ENCODE measurements around the gene DNAH17. TPM values are rescaled to one million over a fixed set of nuclear protein-coding genes. Genes with fewer than 3 reads are reported as not detected.

DNAH17 gene
- total RNA-seq, 2 experiments from 2014 or later = 0.41 to 0.45 TPM

- CTCF ChIA-PET = no interaction called here
- no peaks in the 10 kb centered on the region for H3K36me3 Mint-ChIP-seq (ENCODE audit: low read depth)
- peaks cover 15% of the 10 kb centered on the region for H3K4me1 Mint-ChIP-seq (ENCODE audit: low read depth)
These were observed 44.1 kb downstream of the DNAH17 start for GRCh38 chr17:78532922-78533640.

GRCh38 chr17:78532311-78532710 is 44.9 kb downstream of the DNAH17 start:
- Mint-ChIP-seq H3K27me3 (no peaks in the 10 kb centered on the region), H3K27ac (no peak overlapping the region), H3K4me3 (no peak overlapping the region), H3K36me3 (ENCODE audit: low read depth) (no peaks in the 10 kb centered on the region), H3K9me3 (no peaks in the 10 kb centered on the region), H3K4me1 (ENCODE audit: low read depth) (peaks cover 15% of the 10 kb centered on the region)
- DNase-seq = no peak
- TF ChIP-seq CTCF (IDR thresholded peaks at IDR 0.05) = no peak
- ATAC-seq = no peak
- POLR2A ChIA-PET = no interaction called here
- CTCF ChIA-PET = no interaction called here
- intact Hi-C loops (cut with micrococcal nuclease) = no loop called here

More at GRCh38 chr17:78532922-78533640, 44.1 kb downstream of the DNAH17 start:
- Mint-ChIP-seq H3K27me3 (no peaks in the 10 kb centered on the region), H3K27ac (no peak overlapping the region), H3K9me3 (no peaks in the 10 kb centered on the region), H3K4me3 (no peak overlapping the region)
- POLR2A ChIA-PET = no interaction called here
- peak; percentile 49 for ATAC-seq
- no peak for TF ChIP-seq CTCF (IDR thresholded peaks at IDR 0.05)
- DNase-seq = peak; percentile 38
- intact Hi-C loops (cut with micrococcal nuclease) = no loop called here

- ChIA-PET CTCF (interaction anchor here (1.1 to 1.2 kb wide), 2 partner anchors 15 to 86 kb away, joined by 3 read pairs; no protein-coding TSS in a partner anchor), POLR2A (no interaction called here)
- TF ChIP-seq CTCF (IDR thresholded peaks at IDR 0.05) = no peak
These were observed 46.5 kb downstream of the DNAH17 start for GRCh38 chr17:78530675-78531074.

GRCh38 chr17:78529871-78530670 is 47.1 kb downstream of the DNAH17 start:
- no peak overlapping the region for H3K27ac Mint-ChIP-seq
- no peak for ATAC-seq
- ChIA-PET CTCF (interaction anchor here (1.1 to 1.2 kb wide), 2 partner anchors 15 to 85 kb away, joined by 3 read pairs; no protein-coding TSS in a partner anchor), POLR2A (interaction anchor here (0.9 kb wide), 1 partner anchor 46 kb away, joined by 3 read pairs; no protein-coding TSS in a partner anchor)
- no peaks in the 10 kb centered on the region for H3K9me3 Mint-ChIP-seq
- H3K4me3 Mint-ChIP-seq = no peak overlapping the region
- intact Hi-C loops (cut with micrococcal nuclease) = loop anchor here (10.0 kb wide), 1 partner anchor 1325 kb away; no protein-coding TSS in a partner anchor
- no peak for DNase-seq
- H3K36me3 Mint-ChIP-seq (ENCODE audit: low read depth) = no peaks in the 10 kb centered on the region
- peaks cover 6% of the 10 kb centered on the region for H3K4me1 Mint-ChIP-seq (ENCODE audit: low read depth)
- H3K27me3 Mint-ChIP-seq = no peaks in the 10 kb centered on the region
- no peak for TF ChIP-seq CTCF (IDR thresholded peaks at IDR 0.05)

More at GRCh38 chr17:78530675-78531074, 46.5 kb downstream of the DNAH17 start:
- Mint-ChIP-seq H3K27ac (no peak overlapping the region), H3K9me3 (no peaks in the 10 kb centered on the region), H3K27me3 (no peaks in the 10 kb centered on the region), H3K36me3 (ENCODE audit: low read depth) (no peaks in the 10 kb centered on the region), H3K4me3 (no peak overlapping the region), H3K4me1 (ENCODE audit: low read depth) (peaks cover 12% of the 10 kb centered on the region)
- DNase-seq = no peak
- intact Hi-C loops (cut with micrococcal nuclease) = no loop called here
- ATAC-seq = no peak
